Measurements from ENCODE around the gene GLRX. TPM values are rescaled to one million over a fixed set of nuclear protein-coding genes. Genes with fewer than 3 reads are reported as not detected.

Gene GLRX
- polyA plus RNA-seq, 2 of the 4 experiments (the other 2 are of a cell fraction): 106 to 329 TPM

GRCh38 chr5:95857185-95857945 lies 34.8 kb upstream of the GLRX start:
- Histone ChIP-seq H3K27ac (peak overlapping the region; percentile 74 to 82; a peak in 5 of 6 replicates), H3K9me3 (no peaks in the 10 kb centered on the region), H3K4me2 (no peak overlapping the region), H3K4me1 (peaks cover 44% of the 10 kb centered on the region), H3K4me3 (no peak overlapping the region)
- TF ChIP-seq E2F6 (IDR thresholded peaks at IDR 0.05; ENCODE audit: borderline replicate concordance, low read depth): peak; percentile 63; the same call in 1 of the 2 replicates
- TF ChIP-seq RFX5 (IDR thresholded peaks at IDR 0.05): no peak
- no peak for TF ChIP-seq FOXS1 (CRISPR knock-in tag; IDR thresholded peaks at IDR 0.05)
- no peak for TF ChIP-seq PBX3 (IDR thresholded peaks at IDR 0.05)
- TF ChIP-seq REST (IDR thresholded peaks at IDR 0.05): no peak
- no peak for TF ChIP-seq FOSL2 (IDR thresholded peaks at IDR 0.05)
- peak; percentile 6; the same call in 1 of the 2 replicates for TF ChIP-seq FOSL2 (CRISPR knock-in tag; IDR thresholded peaks at IDR 0.05)
- no peak for TF ChIP-seq HMGXB4 (CRISPR knock-in tag; IDR thresholded peaks at IDR 0.05; ENCODE audit: borderline replicate concordance)
- TF ChIP-seq HES2 (IDR thresholded peaks at IDR 0.05): no peak
- 0 out of 2 replicates have a peak, but pooled peaks have one; percentile 29 for TF ChIP-seq MAX (IDR thresholded peaks at IDR 0.05)
- no peak for TF ChIP-seq ESRRA (IDR thresholded peaks at IDR 0.05; ENCODE audit: borderline replicate concordance, low read length)
- WGBS (ENCODE audit: missing lambda C conversion rate): 78% methylated on average over 12 of the region's 12 CpGs
- ATAC-seq (no peak), DNase-seq (ENCODE audit: low read depth in 1 of 2, low spot score in 1 of 2) (no peak), FAIRE-seq (no peak)
- POLR2A ChIA-PET: no interaction called here
- CTCF ChIA-PET: interaction anchor here (0.5 to 7.7 kb wide), 17 partner anchors 10 to 744 kb away, joined by 3 to 127 read pairs (median 4); no protein-coding TSS in a partner anchor

GRCh38 chr5:95856501-95856981 lies 34.0 kb upstream of the GLRX start:
- ChIA-PET CTCF (interaction anchor here (1.0 to 23.4 kb wide), 7 partner anchors 10 to 488 kb away, joined by 3 to 469 read pairs (median 6); no protein-coding TSS in a partner anchor), POLR2A (no interaction called here)
- TF ChIP-seq HOXB5 (CRISPR knock-in tag; IDR thresholded peaks at IDR 0.05) (no peak), HEYL (CRISPR knock-in tag; IDR thresholded peaks at IDR 0.05) (no peak), CTCF (IDR thresholded peaks at IDR 0.05) (no peak), USF2 (IDR thresholded peaks at IDR 0.05) (no peak), RAD21 (conservative IDR thresholded peaks at IDR 0.05 in 1 of 2, IDR thresholded peaks at IDR 0.05 in 1 of 2) (no peak), FOSL2 (IDR thresholded peaks at IDR 0.05) (no peak), FOSL2 (CRISPR knock-in tag; IDR thresholded peaks at IDR 0.05) (no peak), REST (IDR thresholded peaks at IDR 0.05) (no peak), HDAC2 (IDR thresholded peaks at IDR 0.05) (no peak), NPAS2 (CRISPR knock-in tag; IDR thresholded peaks at IDR 0.05; ENCODE audit: borderline replicate concordance) (no peak), FOSB (CRISPR knock-in tag; IDR thresholded peaks at IDR 0.05) (no peak)

More at GRCh38 chr5:95856501-95856981, 34.0 kb upstream of the GLRX start:
- H3K27ac ChIP-seq: peak overlapping the region in 1 of 2 experiments; percentile 39; a peak in 4 of 6 replicates
- no peaks in the 10 kb centered on the region for H3K9me3 ChIP-seq
- ATAC-seq (no peak), DNase-seq (ENCODE audit: low read depth in 1 of 2, low spot score in 1 of 2) (no peak), FAIRE-seq (no peak)
- no peak overlapping the region for H3K4me3 ChIP-seq
- H3K4me2 ChIP-seq: no peak overlapping the region
- 77% methylated on average over 7 of the region's 7 CpGs for WGBS (ENCODE audit: missing lambda C conversion rate)
- H3K4me1 ChIP-seq: peaks cover 36% of the 10 kb centered on the region

Measured in A549 (cell line).